T47D (cell line): Measurements from ENCODE around the gene PIGN.

ENCODE experiments used
- DNase-seq, 2 experiments: peaks; one replicate each; pipeline versions ENCODE4 v3.0.0 to v3.0.0-alpha.2; 2011 to 2012; ENCODE audit warnings: low read depth in 1 of 2, low spot score in 1 of 2
- JUND ChIP-seq: IDR thresholded peaks from 2 replicates; pipeline ENCODE4 v1.6.1; 2012; ENCODE audit warnings: low read depth
- in situ Hi-C: cut with HindIII; loops from 2 replicates; pipeline ENCODE4 v1.10.0; 2016; ENCODE audit warnings: low sequenced_read_pairs, low pct_unique_long_range_greater_than_20kb

The PIGN gene

GRCh38 chr18:62186774-62187542, at the start of gene PIGN, which contains the start of gene RELCH:
PIGN (minus strand) TSS chr18:62187056; CDS start chr18:62161353, 25,703 bp downstream.
RELCH (plus strand) TSS chr18:62187255; CDS start chr18:62187506, 251 bp downstream.
- in situ Hi-C loops, result no loop called here
- no peak for TF ChIP-seq JUND
- peak; percentile 96 to 98 for DNase-seq

- DNase-seq, result no peak
- TF ChIP-seq JUND, result no peak
- in situ Hi-C loops, result no loop called here
Measured at GRCh38 chr18:62236252-62236651, 49.4 kb upstream of the PIGN start.

- in situ Hi-C loops, result no loop called here
- TF ChIP-seq JUND, result no peak
- DNase-seq, result no peak
Measured at GRCh38 chr18:62226047-62226446, 39.2 kb upstream of the PIGN start.

GRCh38 chr18:62224229-62224628, 37.4 kb upstream of the PIGN start:
- DNase-seq, result no peak

GRCh38 chr18:62214790-62215189, 27.9 kb upstream of the PIGN start:
- in situ Hi-C loops, result no loop called here
- TF ChIP-seq JUND, result no peak
- no peak for DNase-seq

More at GRCh38 chr18:62224229-62224628, 37.4 kb upstream of the PIGN start:
- in situ Hi-C loops, result no loop called here
- no peak for TF ChIP-seq JUND

GRCh38 chr18:62211325-62211828, 24.5 kb upstream of the PIGN start:
- no peak for TF ChIP-seq JUND
- in situ Hi-C loops, result no loop called here
- DNase-seq, result no peak

GRCh38 chr18:62210138-62210537, 23.3 kb upstream of the PIGN start:
- no peak for TF ChIP-seq JUND
- no peak for DNase-seq
- in situ Hi-C loops, result no loop called here

GRCh38 chr18:62209046-62209445, 22.2 kb upstream of the PIGN start:
- in situ Hi-C loops, result no loop called here
- no peak for TF ChIP-seq JUND
- DNase-seq, result no peak

GRCh38 chr18:62206593-62206992, 19.7 kb upstream of the PIGN start:
- in situ Hi-C loops, result no loop called here

GRCh38 chr18:62205824-62206223, 19.0 kb upstream of the PIGN start:
- in situ Hi-C loops, result no loop called here
- no peak for TF ChIP-seq JUND
- DNase-seq, result no peak

More at GRCh38 chr18:62206593-62206992, 19.7 kb upstream of the PIGN start:
- DNase-seq, result no peak
- no peak for TF ChIP-seq JUND

- TF ChIP-seq JUND, result no peak
- peak in 1 of 2 experiments; percentile 45 for DNase-seq
- in situ Hi-C loops, result no loop called here
Measured at GRCh38 chr18:62201870-62202269, 15.0 kb upstream of the PIGN start.

- in situ Hi-C loops, result no loop called here
- DNase-seq, result no peak
- TF ChIP-seq JUND, result no peak
Measured at GRCh38 chr18:62200121-62200914, 13.5 kb upstream of the PIGN start.

GRCh38 chr18:62199629-62200028, 12.8 kb upstream of the PIGN start:
- in situ Hi-C loops, result no loop called here
- no peak for DNase-seq
- TF ChIP-seq JUND, result no peak
